GM10266 (cell line): ENCODE data around the gene EXD2.
"Not testable (repeated sequence)": the region's sequence is repeated elsewhere in the genome, so short reads cannot be mapped to it uniquely, and the experiment has no call there.

Experiments
- DNase-seq: peaks from one replicate; pipeline ENCODE4 v3.0.0; 2012; ENCODE audit errors: extremely low spot score
- TF ChIP-seq, protein P1 (sequence below): IDR thresholded peaks from 2 replicates; pipeline ENCODE4 v1.5.1; 2012; ENCODE audit warnings: mild to moderate bottlenecking, low read depth; ENCODE audit not compliant: control insufficient read depth, insufficient read depth; ENCODE audit errors: missing control alignments

Gene EXD2

DNA sequence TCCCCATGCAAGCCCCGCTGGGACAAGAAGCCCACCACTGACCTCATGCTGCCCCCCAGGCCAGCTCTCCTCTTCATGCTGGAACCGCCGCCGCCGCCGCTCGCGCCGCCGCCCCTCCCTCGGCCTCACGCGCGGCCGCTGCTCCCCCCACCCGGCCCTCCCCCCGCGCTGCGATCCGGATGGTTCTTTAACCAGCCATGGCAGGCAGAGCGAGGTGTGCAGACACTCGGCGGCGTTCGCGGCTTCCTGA is 38.5 kb upstream of the EXD2 start, which contains the start of gene DCAF5:
Gene DCAF5 (minus strand): TSS at position 218 of the 250 bp plus-strand sequence. CDS start 141 bp downstream, at position 77.
- TF ChIP-seq, protein P1, sequence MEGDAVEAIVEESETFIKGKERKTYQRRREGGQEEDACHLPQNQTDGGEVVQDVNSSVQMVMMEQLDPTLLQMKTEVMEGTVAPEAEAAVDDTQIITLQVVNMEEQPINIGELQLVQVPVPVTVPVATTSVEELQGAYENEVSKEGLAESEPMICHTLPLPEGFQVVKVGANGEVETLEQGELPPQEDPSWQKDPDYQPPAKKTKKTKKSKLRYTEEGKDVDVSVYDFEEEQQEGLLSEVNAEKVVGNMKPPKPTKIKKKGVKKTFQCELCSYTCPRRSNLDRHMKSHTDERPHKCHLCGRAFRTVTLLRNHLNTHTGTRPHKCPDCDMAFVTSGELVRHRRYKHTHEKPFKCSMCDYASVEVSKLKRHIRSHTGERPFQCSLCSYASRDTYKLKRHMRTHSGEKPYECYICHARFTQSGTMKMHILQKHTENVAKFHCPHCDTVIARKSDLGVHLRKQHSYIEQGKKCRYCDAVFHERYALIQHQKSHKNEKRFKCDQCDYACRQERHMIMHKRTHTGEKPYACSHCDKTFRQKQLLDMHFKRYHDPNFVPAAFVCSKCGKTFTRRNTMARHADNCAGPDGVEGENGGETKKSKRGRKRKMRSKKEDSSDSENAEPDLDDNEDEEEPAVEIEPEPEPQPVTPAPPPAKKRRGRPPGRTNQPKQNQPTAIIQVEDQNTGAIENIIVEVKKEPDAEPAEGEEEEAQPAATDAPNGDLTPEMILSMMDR, result peak; percentile 6
- DNase-seq, result no peak

DNA sequence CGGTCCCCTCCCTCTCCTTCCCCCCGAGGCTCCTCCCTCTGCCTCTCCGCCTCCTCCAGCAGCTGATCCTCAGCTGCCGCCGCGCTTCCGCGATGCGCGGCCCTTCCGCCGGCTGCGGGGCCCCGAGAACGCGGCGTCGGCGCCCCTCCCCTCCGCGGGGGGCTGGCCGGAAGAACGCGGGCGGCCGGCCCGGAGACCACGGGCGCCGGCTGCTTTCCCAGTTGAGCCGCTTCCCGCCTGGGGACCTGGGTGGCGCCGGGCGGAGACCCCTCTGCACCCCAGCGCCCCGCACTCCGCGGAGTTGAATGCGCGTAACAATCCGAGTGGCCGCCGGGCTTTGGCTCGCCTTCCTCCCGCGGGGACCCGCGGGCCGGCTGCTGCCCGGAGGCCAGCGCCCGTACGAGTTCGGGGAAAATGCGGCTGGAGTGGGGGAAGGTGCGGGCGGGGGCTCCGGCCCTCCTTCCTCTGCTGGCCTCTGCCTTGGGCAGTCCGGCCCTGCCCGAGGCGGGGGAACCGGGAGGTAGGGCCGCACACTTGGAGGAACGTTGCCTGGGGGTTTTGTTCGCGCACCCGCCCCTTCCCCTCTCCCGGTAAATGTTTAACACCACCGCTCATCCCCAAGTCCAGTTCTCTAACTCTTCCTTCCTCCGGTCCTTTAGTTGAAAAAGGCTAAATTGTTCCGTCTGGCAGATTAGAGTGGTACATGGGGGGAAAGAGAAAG is 38.0 kb upstream of the EXD2 start:
- DNase-seq, result peak; percentile 99
- TF ChIP-seq, protein P1, result no peak

DNA sequence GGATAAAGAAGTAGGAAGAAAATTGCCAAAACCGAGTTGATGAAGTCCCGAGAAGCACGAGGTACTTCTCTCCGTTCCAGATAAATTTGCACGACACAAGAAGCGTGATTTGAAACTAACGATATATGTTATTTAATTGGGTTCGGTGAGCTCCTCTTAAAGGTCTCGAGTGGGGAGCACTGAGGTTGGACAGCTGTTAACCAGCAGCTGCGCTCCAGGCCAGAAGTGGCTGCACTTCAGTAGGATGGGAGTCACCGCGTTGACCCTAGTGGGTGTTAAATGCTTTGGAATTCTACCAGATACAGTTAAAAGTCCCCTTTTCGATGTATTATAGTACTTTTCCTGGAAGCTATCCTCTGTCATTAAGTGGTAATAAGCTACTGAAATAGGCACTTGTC is 37.4 kb upstream of the EXD2 start:
- peak; percentile 21 for DNase-seq

DNA sequence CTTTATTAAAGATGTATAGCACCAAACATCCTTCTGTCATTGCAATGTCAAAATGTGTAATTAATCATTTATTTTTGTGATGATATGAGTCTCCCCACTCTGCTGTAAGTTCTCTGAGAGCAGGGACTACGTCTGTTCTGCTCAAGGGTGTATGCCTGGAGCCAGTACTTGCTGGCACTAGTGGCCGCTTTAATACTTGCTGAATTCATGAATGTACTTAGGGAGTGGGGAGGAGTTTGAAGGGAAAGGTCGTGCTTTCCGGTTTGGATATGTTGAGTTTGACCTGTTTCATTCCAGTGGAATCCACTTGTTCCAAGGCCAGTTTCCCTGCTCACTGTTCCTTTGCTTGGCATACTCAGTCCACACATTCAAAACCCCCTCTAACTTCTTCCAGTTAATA is 36.5 kb upstream of the EXD2 start:
- no peak for DNase-seq
- TF ChIP-seq, protein P1, result no peak

More for the DNA sequence above, 37.4 kb upstream of the EXD2 start:
- TF ChIP-seq, protein P1, result no peak

DNA sequence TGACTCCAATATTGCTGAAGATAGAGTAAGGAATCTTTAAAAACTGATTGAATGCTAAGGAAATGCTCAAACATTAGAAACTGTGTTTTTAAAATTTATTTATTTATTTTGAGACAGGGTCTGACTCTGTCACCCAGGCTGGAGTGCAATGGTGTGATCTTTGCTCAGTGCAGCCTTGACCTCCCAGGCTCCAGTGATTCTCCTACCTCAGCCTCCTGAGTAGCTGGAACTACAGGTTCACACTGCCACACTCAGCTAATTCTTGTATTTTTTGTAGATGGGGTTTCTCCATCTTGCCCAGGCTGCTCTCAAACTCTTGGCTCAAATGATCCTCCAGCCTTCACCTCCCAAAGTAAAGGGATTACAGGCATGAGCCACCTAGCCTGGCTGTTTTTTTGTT is 35.1 kb upstream of the EXD2 start:
- no peak for DNase-seq
- TF ChIP-seq, protein P1, result no peak

DNA sequence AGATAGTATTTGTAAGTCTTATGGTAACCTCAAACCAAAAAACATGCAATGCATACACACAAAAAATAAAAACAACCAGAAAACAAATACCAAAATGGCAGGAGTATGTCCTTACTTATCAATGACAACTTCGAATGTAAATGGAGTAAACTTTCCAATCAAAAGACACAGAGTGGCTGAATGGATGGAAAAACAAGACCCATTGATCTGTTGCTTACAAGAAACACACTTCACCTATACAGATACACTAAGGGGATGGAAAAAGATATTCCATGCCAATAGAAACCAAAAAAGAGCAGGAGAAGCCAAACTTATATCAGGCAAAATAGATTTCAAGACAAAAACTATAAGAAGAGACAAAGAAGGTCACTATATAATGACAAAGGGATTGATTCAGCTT is 29.7 kb upstream of the EXD2 start:
- DNase-seq, result no peak
- TF ChIP-seq, protein P1, result no peak

DNA sequence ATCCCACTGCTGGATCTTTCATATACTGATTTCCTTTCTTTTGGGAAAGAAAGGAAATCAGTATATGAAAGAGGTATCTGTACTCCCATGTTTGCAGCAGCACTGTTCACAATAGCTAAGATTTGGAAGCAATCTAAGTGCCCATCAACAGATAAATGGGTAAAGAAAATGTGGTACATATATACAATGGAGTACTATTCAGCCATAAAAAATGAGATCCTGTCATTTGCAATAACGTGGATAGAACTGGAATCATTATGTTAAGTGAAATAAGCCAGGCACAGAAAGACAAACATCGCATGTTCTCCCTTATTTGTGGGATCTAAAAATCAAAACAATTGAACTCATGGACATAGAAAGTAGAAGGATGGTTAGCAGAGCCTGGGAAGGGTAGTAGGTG is 25.5 kb upstream of the EXD2 start:
- not testable (repeated sequence) for DNase-seq

DNA sequence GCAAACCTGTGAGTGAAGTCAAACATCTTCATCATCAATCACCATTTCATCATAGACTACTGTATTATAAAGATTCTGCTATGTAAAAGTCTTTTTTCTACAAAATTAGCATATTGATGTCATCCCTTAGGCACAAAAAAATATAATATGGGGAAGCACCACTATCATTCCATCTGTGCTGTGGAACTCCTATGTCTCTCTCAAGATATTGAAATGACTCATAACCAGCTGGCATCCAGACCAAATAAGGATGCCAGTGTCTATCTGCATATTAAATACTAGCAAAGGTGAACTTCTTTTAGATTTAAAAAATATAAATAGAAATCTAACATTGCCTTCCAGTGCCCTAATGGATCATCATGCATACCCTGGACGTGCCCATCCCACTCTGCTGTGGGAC is 20.5 kb upstream of the EXD2 start:
- no peak for DNase-seq
- TF ChIP-seq, protein P1, result no peak
